Naive thymus-derived CD4-positive, alpha-beta T cell (primary cell): ENCODE data around the gene RAB28. TPM values are rescaled to one million over a fixed set of nuclear protein-coding genes. Genes with fewer than 3 reads are reported as not detected.

Experiments
- ATAC-seq: fragments of 150-1000 bp; cut with Tn5 transposase; 2 replicates; pipeline ENCODE4 v1.10.0; 2021; ENCODE audit warnings: mild to moderate bottlenecking, moderate library complexity
- CTCF ChIA-PET: fragments of 350-600 bp; sonication (Branson Sonifier 250); formaldehyde crosslinking; loops from one replicate; lab custom pipeline; 2021; ENCODE audit warnings: antibody characterized with exemption; lab: Charles Lee
- POLR2A ChIA-PET: fragments of 350-600 bp; sonication (Branson Sonifier 250); formaldehyde crosslinking; loops from one replicate; lab custom pipeline; 2021; ENCODE audit warnings: antibody characterized with exemption, inconsistent platforms; lab: Charles Lee
- DNase-seq, 9 donors: peaks; one replicate each; pipeline versions ENCODE4 v3.0.0 to v3.0.0-alpha.2; 2020 to 2022; ENCODE audit warnings: mixed read lengths in 1 of 9
- H3K27ac ChIP-seq: one replicate; pipeline ENCODE4 v1.7.0; 2013; ENCODE audit warnings: mild to moderate bottlenecking, low read depth, low read length, moderate library complexity
- H3K27me3 ChIP-seq, 2 donors: one replicate each; pipeline ENCODE4 v1.7.0; 2013; ENCODE audit warnings: low read length in 2 of 2, mild to moderate bottlenecking in 2 of 2, moderate library complexity in 2 of 2; ENCODE audit not compliant: control insufficient read depth in 2 of 2, insufficient read depth in 2 of 2
- H3K36me3 ChIP-seq, 3 experiments: 1 replicate in 2 of 3; 2 replicates in 1 of 3; pipeline ENCODE4 v1.7.0; 2013; ENCODE audit warnings: low read length in 3 of 3, mild to moderate bottlenecking in 3 of 3, moderate library complexity in 1 of 3; ENCODE audit not compliant: insufficient read depth in 3 of 3, control insufficient read depth in 2 of 3
- H3K4me1 ChIP-seq, 2 donors: one replicate each; pipeline ENCODE4 v1.7.0; 2013; ENCODE audit warnings: low read length in 2 of 2, mild to moderate bottlenecking in 2 of 2, moderate library complexity in 1 of 2; ENCODE audit not compliant: control insufficient read depth in 2 of 2, insufficient read depth in 2 of 2
- H3K4me3 ChIP-seq: 2 replicates; pipeline ENCODE4 v1.7.0; 2013; ENCODE audit warnings: mild to moderate bottlenecking, low read length
- H3K9me3 ChIP-seq, 3 experiments: 1 replicate in 2 of 3; 2 replicates in 1 of 3; pipeline ENCODE4 v1.7.0; 2013; ENCODE audit warnings: low read length in 3 of 3; ENCODE audit not compliant: control insufficient read depth in 2 of 3
- H3K27ac Mint-ChIP-seq, 9 donors: one replicate each; pipeline ENCODE4 v1.8.0; 2020 to 2022; ENCODE audit warnings: mixed read lengths in 9 of 9, mild to moderate bottlenecking in 8 of 9, moderate library complexity in 5 of 9, inconsistent platforms in 2 of 9
- H3K27me3 Mint-ChIP-seq, 5 donors: one replicate each; pipeline ENCODE4 v1.8.0; 2021 to 2022; ENCODE audit warnings: mixed read lengths in 5 of 5, mild to moderate bottlenecking in 1 of 5
- H3K36me3 Mint-ChIP-seq, 5 donors: one replicate each; pipeline ENCODE4 v1.8.0; 2020 to 2022; ENCODE audit warnings: mixed read lengths in 5 of 5, mild to moderate bottlenecking in 3 of 5, inconsistent platforms in 1 of 5
- H3K4me1 Mint-ChIP-seq, 7 donors: one replicate each; pipeline ENCODE4 v1.8.0; 2020 to 2022; ENCODE audit warnings: mixed read lengths in 7 of 7, mild to moderate bottlenecking in 3 of 7, inconsistent platforms in 1 of 7
- H3K4me3 Mint-ChIP-seq, 10 donors: one replicate each; pipeline ENCODE4 v1.8.0; 2020 to 2022; ENCODE audit warnings: mild to moderate bottlenecking in 10 of 10, mixed read lengths in 10 of 10, moderate library complexity in 6 of 10, inconsistent platforms in 2 of 10
- H3K9me3 Mint-ChIP-seq, 11 donors: one replicate each; pipeline ENCODE4 v1.8.0; 2020 to 2022; ENCODE audit warnings: mixed read lengths in 11 of 11, mild to moderate bottlenecking in 4 of 11, inconsistent platforms in 1 of 11, moderate library complexity in 1 of 11
- intact Hi-C, 2 donors: fragments of 100-400 bp; cut with micrococcal nuclease; formaldehyde crosslinking; loops; one replicate each; pipeline ENCODE4 v1.15.1; 2023
- polyA plus RNA-seq, 2 donors: library from polyadenylated mRNA; unstranded; fragments of 300-500 nt; fragmentation: Illumina TruSeq; gene quantifications; one replicate each; pipeline ENCODE4 v1.2.3, GENCODE V29; 2021
- total RNA-seq, 6 experiments: library from RNA in 5 of 6; stranded (reverse) in 5 of 6; gene quantifications; 1 replicate in 5 of 6; 2 replicates in 1 of 6; pipeline ENCODE4 v1.2.3 and lab custom pipeline; 2021 to 2026

The RAB28 gene
- total and polyA plus RNA-seq, 7 experiments from 2014 or later = 8.0 to 16.1 (median 14.0) TPM

DNA sequence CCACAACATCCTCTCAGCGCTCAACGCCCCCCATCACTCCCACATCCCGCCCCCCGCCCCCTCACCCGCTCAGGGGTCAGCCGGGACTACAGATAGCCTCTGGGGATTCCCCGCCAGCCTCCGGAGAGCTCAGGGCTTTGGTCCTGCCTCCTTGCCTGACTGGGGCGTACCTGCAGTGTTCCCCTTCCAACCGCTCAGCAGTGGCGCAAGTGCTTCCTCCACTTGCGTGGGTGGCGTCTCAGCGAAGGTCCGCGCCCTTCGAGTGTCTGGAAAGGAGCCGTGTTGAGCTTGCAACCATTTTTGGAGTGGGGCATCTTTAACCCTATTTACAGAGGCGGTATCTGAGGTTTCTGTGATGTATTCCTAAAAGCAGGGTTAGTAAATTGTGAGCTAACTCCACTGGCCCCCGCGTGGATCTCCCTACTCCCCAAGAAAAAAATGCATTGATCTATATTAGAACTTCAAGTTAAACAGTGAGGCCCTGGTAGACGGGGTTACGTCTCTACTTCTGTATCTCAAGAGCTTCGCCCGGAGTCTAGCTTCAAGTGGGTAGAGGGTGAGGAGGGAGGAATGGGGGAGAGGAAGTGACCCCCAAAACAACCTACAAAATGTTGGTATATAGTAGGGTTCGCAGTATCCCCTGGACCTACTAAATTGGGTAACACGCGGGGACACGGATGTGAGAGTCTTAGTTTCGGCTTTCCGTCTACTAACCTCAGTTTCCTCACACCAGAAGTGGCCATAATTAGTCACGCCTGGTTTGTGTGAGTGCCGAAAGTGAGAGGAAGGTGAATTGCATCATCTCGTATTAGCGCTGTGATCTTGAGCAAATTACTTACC lies 44.1 kb upstream of the RAB28 start:
- Mint-ChIP-seq H3K9me3 (peaks cover 0 to 32% (median 2%) of the 10 kb centered on the region in 11 donors), H3K27me3 (peaks cover 82 to 90% (median 89%) of the 10 kb centered on the region in 5 donors), H3K4me1 (peaks cover 11 to 45% (median 28%) of the 10 kb centered on the region in 7 donors), H3K4me3 (peak overlapping the region; percentile 9 to 70 (median 59)), H3K36me3 (peaks cover 0 to 5% (median 0%) of the 10 kb centered on the region in 5 donors), H3K27ac (peak overlapping the region in 1 of 9 donors; percentile 46)
- intact Hi-C loops = loop anchor here (2.0 kb wide), 1 partner anchor 19 kb away; no protein-coding TSS in a partner anchor
- no peak overlapping the region for H3K4me3 ChIP-seq
- no peak overlapping the region for H3K27ac ChIP-seq
- peaks cover 12 to 45% of the 10 kb centered on the region in 2 donors for H3K27me3 ChIP-seq
- ATAC-seq = peak; percentile 49
- ChIA-PET CTCF (no interaction called here), POLR2A (no interaction called here)
- H3K9me3 ChIP-seq = peaks cover 0 to 15% (median 0%) of the 10 kb centered on the region in 3 experiments
- peak in 1 of 9 donors; percentile 17 for DNase-seq
- no peaks in the 10 kb centered on the region for H3K36me3 ChIP-seq
- H3K4me1 ChIP-seq = peaks cover 9 to 15% of the 10 kb centered on the region in 2 donors

DNA sequence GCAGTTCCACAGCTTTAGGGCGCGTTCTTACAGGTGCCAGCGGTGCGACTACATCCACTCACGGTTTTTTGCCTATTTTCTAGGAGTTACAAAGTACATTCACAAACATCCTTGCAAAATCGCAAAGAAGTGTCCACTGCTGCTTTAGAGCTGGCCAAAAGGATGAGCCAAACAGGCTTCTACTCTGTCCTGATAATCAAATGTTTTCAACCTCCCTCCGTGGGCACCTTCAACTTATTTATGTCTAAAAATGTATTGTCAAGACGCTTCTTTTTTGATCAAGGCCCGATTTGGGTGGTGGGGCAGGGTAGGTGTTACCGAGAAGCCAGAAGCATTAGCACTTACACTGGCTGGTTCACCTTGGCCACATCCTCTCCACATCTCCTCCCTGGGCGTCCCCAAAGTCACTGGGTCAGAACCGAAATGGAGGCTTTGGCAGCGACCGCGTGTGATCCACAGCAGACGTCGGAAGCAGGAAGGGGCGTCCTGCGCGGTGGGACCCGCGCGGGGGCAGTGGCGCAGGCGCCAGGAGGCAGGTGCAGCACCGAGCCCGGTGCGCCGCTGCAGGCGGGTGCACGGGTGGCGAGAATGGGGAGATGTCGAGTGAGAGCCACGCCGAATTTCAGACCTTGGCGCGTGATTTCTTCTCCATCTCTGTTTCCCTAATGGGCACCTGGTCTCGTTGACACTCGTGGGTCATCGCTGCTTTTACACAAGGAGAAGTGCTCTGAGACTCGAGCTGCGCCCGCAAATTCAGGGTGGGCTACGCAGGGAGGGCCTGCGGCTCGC lies 43.2 kb upstream of the RAB28 start:
- peak overlapping the region in 6 of 10 donors; percentile 39 to 62 (median 53) for H3K4me3 Mint-ChIP-seq
- Histone ChIP-seq H3K27ac (no peak overlapping the region), H3K4me1 (peaks cover 9 to 20% of the 10 kb centered on the region in 2 donors), H3K27me3 (peaks cover 15 to 42% of the 10 kb centered on the region in 2 donors), H3K9me3 (peaks cover 0 to 15% (median 0%) of the 10 kb centered on the region in 3 experiments), H3K36me3 (no peaks in the 10 kb centered on the region), H3K4me3 (peak overlapping the region; percentile 23)
- ATAC-seq = peak; percentile 28
- peaks cover 11 to 50% (median 35%) of the 10 kb centered on the region in 7 donors for H3K4me1 Mint-ChIP-seq
- peaks cover 0 to 36% (median 2%) of the 10 kb centered on the region in 11 donors for H3K9me3 Mint-ChIP-seq
- POLR2A ChIA-PET = no interaction called here
- peaks cover 0 to 5% (median 0%) of the 10 kb centered on the region in 5 donors for H3K36me3 Mint-ChIP-seq
- intact Hi-C loops = loop anchor here in 1 of 2 donors (2.0 kb wide), 1 partner anchor 19 kb away; no protein-coding TSS in a partner anchor
- H3K27me3 Mint-ChIP-seq = peaks cover 80 to 92% (median 89%) of the 10 kb centered on the region in 5 donors
- CTCF ChIA-PET = no interaction called here
- H3K27ac Mint-ChIP-seq = no peak overlapping the region
- peak in 1 of 9 donors; percentile 18 for DNase-seq

DNA sequence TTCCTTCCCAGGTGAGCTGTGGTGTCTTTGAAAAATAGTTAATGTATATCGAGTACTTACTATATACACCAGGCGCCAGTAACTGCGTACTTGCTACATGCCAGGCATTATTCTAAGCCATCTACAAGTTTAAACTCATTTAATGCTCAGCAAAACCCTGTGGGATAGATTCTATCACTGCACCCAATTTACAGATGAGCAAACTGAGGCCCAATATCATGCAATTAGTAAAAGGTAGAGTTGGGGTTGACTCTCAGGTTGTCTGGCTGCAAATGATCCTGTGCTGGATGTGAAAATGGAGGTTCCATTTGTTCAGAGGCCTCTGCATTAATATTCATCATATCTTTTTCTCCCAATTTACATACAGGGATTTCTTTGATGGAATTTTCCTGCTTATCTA lies 42.5 kb upstream of the RAB28 start:
- DNase-seq (no peak), ATAC-seq (no peak)
- Mint-ChIP-seq H3K4me3 (no peak overlapping the region), H3K4me1 (peaks cover 11 to 56% (median 34%) of the 10 kb centered on the region in 7 donors), H3K27ac (no peak overlapping the region), H3K36me3 (peaks cover 0 to 5% (median 0%) of the 10 kb centered on the region in 5 donors), H3K27me3 (peaks cover 82 to 92% (median 88%) of the 10 kb centered on the region in 5 donors), H3K9me3 (peaks cover 0 to 36% (median 2%) of the 10 kb centered on the region in 11 donors)
- intact Hi-C loops = loop anchor here in 1 of 2 donors (2.0 kb wide), 1 partner anchor 20 kb away; no protein-coding TSS in a partner anchor
- Histone ChIP-seq H3K4me1 (peaks cover 9 to 20% of the 10 kb centered on the region in 2 donors), H3K27ac (no peak overlapping the region), H3K36me3 (no peaks in the 10 kb centered on the region), H3K4me3 (no peak overlapping the region), H3K27me3 (peaks cover 15 to 39% of the 10 kb centered on the region in 2 donors), H3K9me3 (peaks cover 0 to 15% (median 0%) of the 10 kb centered on the region in 3 experiments)
- CTCF ChIA-PET = no interaction called here
- POLR2A ChIA-PET = no interaction called here

DNA sequence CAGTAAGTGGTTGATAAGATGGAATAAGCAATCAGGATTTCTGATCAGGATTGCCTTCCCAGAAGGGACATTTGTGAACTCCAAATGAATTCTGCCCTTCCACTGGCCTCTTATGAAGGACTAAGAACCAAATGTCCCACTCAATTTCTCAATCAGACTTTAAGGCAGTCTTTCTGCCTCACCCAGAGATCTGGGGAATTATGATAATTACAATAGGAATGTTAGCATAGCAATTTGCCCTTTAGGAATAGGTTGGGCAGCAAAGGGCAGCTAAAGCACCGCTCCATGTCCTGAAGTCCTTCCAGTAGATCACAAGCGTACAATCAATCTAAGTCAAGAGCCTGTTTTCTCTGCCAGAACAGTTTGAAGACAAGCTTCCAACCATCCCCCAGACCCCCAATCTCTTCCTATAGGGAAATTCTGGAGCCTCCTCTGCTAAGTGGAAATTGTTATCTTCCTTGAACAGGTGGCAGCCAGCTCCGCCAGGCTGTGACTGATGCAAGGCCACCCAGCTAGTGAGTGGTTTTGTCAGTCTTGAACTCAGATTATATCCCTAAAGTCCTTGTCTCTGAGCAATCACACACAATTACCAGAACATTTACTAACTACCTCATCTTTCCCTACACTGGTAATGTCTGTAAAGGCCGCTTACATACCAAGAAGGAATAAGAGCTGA lies 41.6 kb upstream of the RAB28 start:
- CTCF ChIA-PET = interaction anchor here (0.7 kb wide), 1 partner anchor 23 kb away, joined by 3 read pairs; no protein-coding TSS in a partner anchor
- Histone ChIP-seq H3K4me1 (peaks cover 9 to 20% of the 10 kb centered on the region in 2 donors), H3K27me3 (peaks cover 15 to 41% of the 10 kb centered on the region in 2 donors), H3K27ac (no peak overlapping the region), H3K4me3 (no peak overlapping the region), H3K36me3 (no peaks in the 10 kb centered on the region), H3K9me3 (peaks cover 0 to 15% (median 0%) of the 10 kb centered on the region in 3 experiments)
- Mint-ChIP-seq H3K4me3 (no peak overlapping the region), H3K9me3 (peaks cover 0 to 36% (median 2%) of the 10 kb centered on the region in 11 donors), H3K36me3 (peaks cover 0 to 3% (median 0%) of the 10 kb centered on the region in 5 donors), H3K27me3 (peaks cover 79 to 89% (median 83%) of the 10 kb centered on the region in 5 donors), H3K27ac (no peak overlapping the region), H3K4me1 (peaks cover 11 to 48% (median 25%) of the 10 kb centered on the region in 7 donors)
- POLR2A ChIA-PET = no interaction called here
- intact Hi-C loops = loop anchor here in 1 of 2 donors (2.0 kb wide), 1 partner anchor 21 kb away; no protein-coding TSS in a partner anchor
- ATAC-seq = no peak
- DNase-seq = no peak

DNA sequence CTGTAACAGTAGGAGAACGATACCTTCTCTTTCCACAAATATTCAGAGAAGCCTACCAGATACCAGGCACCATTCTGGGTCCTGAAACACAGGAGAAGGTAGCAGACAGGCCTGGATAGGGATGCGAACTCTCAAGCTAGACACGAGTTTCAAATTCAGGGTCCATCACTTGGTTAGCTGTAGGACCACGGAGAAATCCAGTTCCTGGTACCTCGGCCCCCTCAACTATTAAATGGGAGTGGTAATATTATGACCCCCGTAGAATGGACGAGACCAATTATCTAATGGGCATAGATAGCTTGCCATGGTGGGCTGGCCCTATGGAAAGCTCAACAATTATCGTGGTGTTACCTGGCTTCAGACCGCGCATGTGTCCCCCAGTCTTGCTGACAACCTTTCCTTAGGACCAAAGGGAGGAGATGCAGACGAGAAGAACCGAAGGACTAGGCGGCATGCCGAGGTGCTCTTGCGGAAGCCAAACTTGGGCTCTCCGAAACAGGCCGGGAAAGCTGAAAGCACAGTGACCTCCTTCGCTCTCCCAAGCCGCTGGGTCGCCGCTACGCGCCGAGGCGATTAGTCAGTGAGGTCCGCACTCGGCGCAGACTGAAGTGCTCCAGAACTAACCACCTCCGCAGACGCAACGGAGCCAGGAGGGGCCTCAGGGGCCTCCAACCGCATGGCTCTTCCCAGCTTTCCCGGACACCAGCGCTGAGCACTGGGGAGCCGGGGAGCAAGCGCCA lies 40.5 kb upstream of the RAB28 start:
- CTCF ChIA-PET = no interaction called here
- H3K9me3 Mint-ChIP-seq = peaks cover 0 to 36% (median 2%) of the 10 kb centered on the region in 11 donors
- POLR2A ChIA-PET = no interaction called here
- peaks cover 0 to 3% (median 0%) of the 10 kb centered on the region in 5 donors for H3K36me3 Mint-ChIP-seq
- H3K36me3 ChIP-seq = no peaks in the 10 kb centered on the region
- H3K9me3 ChIP-seq = peaks cover 0 to 15% (median 0%) of the 10 kb centered on the region in 3 experiments
- intact Hi-C loops = no loop called here
- DNase-seq (peak in 1 of 9 donors; percentile 17), ATAC-seq (no peak)
- no peak overlapping the region for H3K27ac Mint-ChIP-seq
- peaks cover 77 to 85% (median 81%) of the 10 kb centered on the region in 5 donors for H3K27me3 Mint-ChIP-seq
- H3K4me1 Mint-ChIP-seq = peaks cover 11 to 39% (median 21%) of the 10 kb centered on the region in 7 donors
- H3K4me1 ChIP-seq = peaks cover 9 to 20% of the 10 kb centered on the region in 2 donors
- H3K27me3 ChIP-seq = peaks cover 15 to 38% of the 10 kb centered on the region in 2 donors
- no peak overlapping the region for H3K27ac ChIP-seq
- peak overlapping the region in 1 of 10 donors; percentile 15 for H3K4me3 Mint-ChIP-seq
- no peak overlapping the region for H3K4me3 ChIP-seq
